Esophagus muscularis mucosa (tissue), 4 donors: ENCODE results near the gene ADAMTSL1.

Source experiments
- CTCF ChIP-seq, 3 experiments: fragments of 200-600 bp in 2 of 3; fragments of 450-650 bp in 1 of 3; sonication (generic) in 2 of 3; IDR thresholded peaks; one replicate each; pipeline ENCODE4 v1.5.1; 2017 to 2019; ENCODE audit warnings: antibody characterized with exemption in 3 of 3, mild to moderate bottlenecking in 2 of 3, moderate library complexity in 1 of 3
- EP300 ChIP-seq: sonication (generic); formaldehyde crosslinking; IDR thresholded peaks from one replicate; pipeline ENCODE4 v1.6.1; 2017; ENCODE audit warnings: antibody characterized with exemption
- POLR2A ChIP-seq: fragments of 450-650 bp; IDR thresholded peaks from one replicate; pipeline ENCODE4 v1.6.1; 2017; ENCODE audit warnings: antibody characterized with exemption, moderate library complexity, mild to moderate bottlenecking, low read depth
- POLR2AphosphoS5 ChIP-seq, 2 donors: sonication (generic); formaldehyde crosslinking; IDR thresholded peaks; one replicate each; pipeline ENCODE4 v1.6.1; 2017; ENCODE audit warnings: antibody characterized with exemption in 2 of 2

- no peak for TF ChIP-seq CTCF (IDR thresholded peaks at IDR 0.05)
- TF ChIP-seq POLR2AphosphoS5 (IDR thresholded peaks at IDR 0.05) = no peak
- no peak for TF ChIP-seq POLR2A
- no peak for TF ChIP-seq EP300
These were observed 337.2 kb downstream of the ADAMTSL1 start for GRCh38 chr9:18811171-18811570.
